GM12873 (cell line): ENCODE data around the gene CDPF1.

Experiments used
- CTCF ChIP-seq: IDR thresholded peaks from 2 replicates; pipeline ENCODE4 v1.5.1; 2012; ENCODE audit warnings: low read depth, mild to moderate bottlenecking, moderate library complexity, low read length, control low read depth; ENCODE audit not compliant: insufficient read depth; ENCODE audit errors: missing control alignments

CDPF1 gene

GRCh38 chr22:46280063-46280817, 30.1 kb upstream of the CDPF1 start:
- TF ChIP-seq CTCF = no peak

- TF ChIP-seq CTCF = no peak
These were observed 28.9 kb upstream of the CDPF1 start for GRCh38 chr22:46278656-46279645.

GRCh38 chr22:46276563-46276962, 26.5 kb upstream of the CDPF1 start:
- TF ChIP-seq CTCF = no peak

- no peak for TF ChIP-seq CTCF
These were observed 25.5 kb upstream of the CDPF1 start for GRCh38 chr22:46275455-46276122.

- TF ChIP-seq CTCF = no peak
These were observed 24.3 kb upstream of the CDPF1 start for GRCh38 chr22:46274381-46274780.

GRCh38 chr22:46273432-46274148, 23.5 kb upstream of the CDPF1 start:
- TF ChIP-seq CTCF = no peak
